ENCODE results near the gene CRYBB3.
"Not testable (repeated sequence)": the region's sequence is repeated elsewhere in the genome, so short reads cannot be mapped to it uniquely, and the experiment has no call there.

Gene CRYBB3

GRCh38 chr22:25176175-25176574, 23.5 kb upstream of the CRYBB3 start:
- DNase-seq (ENCODE audit: low read depth), result no peak

- no peak for DNase-seq (ENCODE audit: low read depth)
Observed at GRCh38 chr22:25176799-25177198, 22.9 kb upstream of the CRYBB3 start.

GRCh38 chr22:25177226-25177625, 22.4 kb upstream of the CRYBB3 start:
- DNase-seq (ENCODE audit: low read depth), result no peak

- DNase-seq (ENCODE audit: low read depth), result no peak
Observed at GRCh38 chr22:25177895-25178294, 21.8 kb upstream of the CRYBB3 start.

- not testable (repeated sequence) for DNase-seq (ENCODE audit: low read depth)
Observed at GRCh38 chr22:25178348-25178747, 21.3 kb upstream of the CRYBB3 start.

- DNase-seq (ENCODE audit: low read depth), result not testable (repeated sequence)
Observed at GRCh38 chr22:25178869-25179631, 20.6 kb upstream of the CRYBB3 start.

GRCh38 chr22:25182131-25183110, 17.2 kb upstream of the CRYBB3 start:
- DNase-seq (ENCODE audit: low read depth), result no peak

- no peak for DNase-seq (ENCODE audit: low read depth)
Observed at GRCh38 chr22:25183949-25184619, 15.6 kb upstream of the CRYBB3 start.

GRCh38 chr22:25186140-25186539, 13.5 kb upstream of the CRYBB3 start:
- DNase-seq (ENCODE audit: low read depth), result no peak

GRCh38 chr22:25187469-25187868, 12.2 kb upstream of the CRYBB3 start:
- DNase-seq (ENCODE audit: low read depth), result no peak

- DNase-seq (ENCODE audit: low read depth), result no peak
Observed at GRCh38 chr22:25192406-25192805, 7.3 kb upstream of the CRYBB3 start.

- DNase-seq (ENCODE audit: low read depth), result no peak
Observed at GRCh38 chr22:25193130-25193529, 6.5 kb upstream of the CRYBB3 start.

GRCh38 chr22:25193548-25193947, 6.1 kb upstream of the CRYBB3 start:
- DNase-seq (ENCODE audit: low read depth), result no peak

- DNase-seq (ENCODE audit: low read depth), result no peak
Observed at GRCh38 chr22:25196326-25196725, 3.3 kb upstream of the CRYBB3 start.

- DNase-seq (ENCODE audit: low read depth), result no peak
Observed at GRCh38 chr22:25197340-25197739, 2.3 kb upstream of the CRYBB3 start.

GRCh38 chr22:25200967-25201366, 1.3 kb downstream of the CRYBB3 start:
- no peak for DNase-seq (ENCODE audit: low read depth)

- DNase-seq (ENCODE audit: low read depth), result no peak
Observed at GRCh38 chr22:25201557-25202273, 2.1 kb downstream of the CRYBB3 start.

GRCh38 chr22:25202290-25202921, 2.7 kb downstream of the CRYBB3 start:
- peak; percentile 24 for DNase-seq (ENCODE audit: low read depth)

- no peak for DNase-seq (ENCODE audit: low read depth)
Observed at GRCh38 chr22:25203082-25203481, 3.4 kb downstream of the CRYBB3 start.

- DNase-seq (ENCODE audit: low read depth), result not testable (repeated sequence)
Observed at GRCh38 chr22:25204547-25204946, 4.9 kb downstream of the CRYBB3 start.

- no peak for DNase-seq (ENCODE audit: low read depth)
Observed at GRCh38 chr22:25205847-25206246, 6.2 kb downstream of the CRYBB3 start.

All from GM04504 (cell line).